Measurements from ENCODE around the gene TIMELESS. TPM values are rescaled to one million over a fixed set of nuclear protein-coding genes. Genes with fewer than 3 reads are reported as not detected.
A peak's percentile ranks its signal among the peaks of the same experiment; 100 is the strongest.

Gene TIMELESS
- total RNA-seq, 1 donor from 2014 or later: 3.4 TPM

GRCh38 chr12:56477521-56478225, 28.4 kb upstream of the TIMELESS start:
- DNase-seq (ENCODE audit: low read depth) (no peak), FAIRE-seq (no peak)
- Histone ChIP-seq H3K27me3 (ENCODE audit: control insufficient read depth, insufficient read depth, low read length) (no peaks in the 10 kb centered on the region), H3K36me3 (ENCODE audit: control insufficient read depth, insufficient read depth, low read length) (no peaks in the 10 kb centered on the region), H3K4me3 (ENCODE audit: low read depth, low read length) (no peak overlapping the region)
- no peak for TF ChIP-seq CTCF (IDR thresholded peaks at IDR 0.05; ENCODE audit: insufficient read depth, low read length, severe bottlenecking)

- no peaks in the 10 kb centered on the region for H3K27me3 ChIP-seq (ENCODE audit: control insufficient read depth, insufficient read depth, low read length)
- DNase-seq (ENCODE audit: low read depth) (peak; percentile 48), FAIRE-seq (peak; percentile 47)
- H3K36me3 ChIP-seq (ENCODE audit: control insufficient read depth, insufficient read depth, low read length): no peaks in the 10 kb centered on the region
- TF ChIP-seq CTCF (IDR thresholded peaks at IDR 0.05; ENCODE audit: insufficient read depth, low read length, severe bottlenecking): no peak
- no peak overlapping the region for H3K4me3 ChIP-seq (ENCODE audit: low read depth, low read length)
Measured at GRCh38 chr12:56476972-56477432, 27.8 kb upstream of the TIMELESS start.

- TF ChIP-seq CTCF (IDR thresholded peaks at IDR 0.05; ENCODE audit: insufficient read depth, low read length, severe bottlenecking): no peak
- Histone ChIP-seq H3K27me3 (ENCODE audit: control insufficient read depth, insufficient read depth, low read length) (no peaks in the 10 kb centered on the region), H3K36me3 (ENCODE audit: control insufficient read depth, insufficient read depth, low read length) (peaks cover under 1% of the 10 kb centered on the region), H3K4me3 (ENCODE audit: low read depth, low read length) (no peak overlapping the region)
- FAIRE-seq: no peak
- DNase-seq (ENCODE audit: low read depth): no peak
Measured at GRCh38 chr12:56476143-56476542, 26.9 kb upstream of the TIMELESS start.

GRCh38 chr12:56474389-56474788, 25.2 kb upstream of the TIMELESS start:
- TF ChIP-seq CTCF (IDR thresholded peaks at IDR 0.05; ENCODE audit: insufficient read depth, low read length, severe bottlenecking): no peak
- DNase-seq (ENCODE audit: low read depth): no peak
- no peaks in the 10 kb centered on the region for H3K27me3 ChIP-seq (ENCODE audit: control insufficient read depth, insufficient read depth, low read length)
- peak; percentile 66 for FAIRE-seq
- H3K4me3 ChIP-seq (ENCODE audit: low read depth, low read length): no peak overlapping the region
- peaks cover 5% of the 10 kb centered on the region for H3K36me3 ChIP-seq (ENCODE audit: control insufficient read depth, insufficient read depth, low read length)

GRCh38 chr12:56469007-56469930, 20.0 kb upstream of the TIMELESS start:
- no peak for FAIRE-seq
- DNase-seq (ENCODE audit: low read depth): no peak
- Histone ChIP-seq H3K36me3 (ENCODE audit: control insufficient read depth, insufficient read depth, low read length) (peaks cover 6% of the 10 kb centered on the region), H3K4me3 (ENCODE audit: low read depth, low read length) (peak overlapping the region; percentile 75), H3K27me3 (ENCODE audit: control insufficient read depth, insufficient read depth, low read length) (no peaks in the 10 kb centered on the region)
- no peak for TF ChIP-seq CTCF (IDR thresholded peaks at IDR 0.05; ENCODE audit: insufficient read depth, low read length, severe bottlenecking)

All from bronchial epithelial cell (primary cell).